HUDEP-2 (cell line): ENCODE data around the gene PRR20G.
"Not testable (repeated sequence)": the region's sequence is repeated elsewhere in the genome, so short reads cannot be mapped to it uniquely, and the experiment has no call there.

Experiments used
- DNase-seq, 76 experiments: peaks; one replicate each; lab custom pipeline; 2025; ENCODE audit not compliant: unreplicated experiment in 76 of 76; lab: John Stamatoyannopoulos, UW

Gene PRR20G

DNA sequence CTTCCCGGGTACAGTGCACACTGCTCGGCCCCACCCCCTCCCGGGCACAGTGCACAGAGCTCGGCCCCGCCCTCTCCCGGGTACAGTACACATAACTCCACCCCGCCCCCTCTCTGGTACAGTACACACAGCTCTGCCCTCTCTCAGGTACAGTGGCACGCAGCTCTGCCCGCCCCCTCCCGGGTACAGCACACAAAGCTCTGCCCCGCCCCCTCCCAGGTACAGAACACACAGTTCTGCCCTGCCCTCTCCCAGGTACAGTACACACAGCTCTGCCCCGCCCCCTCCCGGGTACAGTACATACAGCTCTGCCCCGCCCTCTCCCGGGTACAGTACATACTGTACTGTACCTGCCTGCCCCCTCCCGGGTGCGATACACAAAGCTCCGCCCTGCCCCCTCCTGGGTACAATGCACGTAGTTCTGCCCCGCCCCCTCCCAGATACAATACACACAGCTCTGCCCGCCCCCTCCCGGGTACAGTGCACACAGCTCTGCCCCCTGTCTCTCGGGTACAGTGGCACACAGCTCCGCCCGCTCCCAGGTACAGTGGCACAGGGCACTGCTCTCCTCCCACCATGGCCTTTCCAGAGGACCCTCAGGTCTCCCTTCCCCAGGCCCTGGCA is 16.4 kb upstream of the PRR20G start:
- DNase-seq: peak in 37 of 76 experiments; percentile 1 to 82 (median 29)

DNA sequence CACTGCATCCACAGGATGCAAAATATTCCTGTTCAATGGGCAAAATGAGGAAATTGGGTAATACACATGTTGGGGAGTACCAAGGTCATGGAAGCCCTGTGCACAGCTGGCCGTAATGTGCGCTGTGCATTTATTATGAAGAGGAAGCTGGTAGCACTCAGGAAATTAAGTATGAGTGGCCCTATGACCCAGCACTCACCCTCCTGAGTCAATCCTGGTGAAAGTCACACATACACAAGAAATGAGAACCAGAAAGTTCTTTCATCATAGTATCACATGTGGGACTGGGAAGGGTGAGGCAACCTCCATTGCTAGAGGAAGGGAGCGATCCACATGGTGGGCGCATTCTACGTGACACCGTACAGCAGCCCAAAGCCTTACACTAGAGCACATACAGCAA is 11.4 kb upstream of the PRR20G start:
- DNase-seq: no peak

DNA sequence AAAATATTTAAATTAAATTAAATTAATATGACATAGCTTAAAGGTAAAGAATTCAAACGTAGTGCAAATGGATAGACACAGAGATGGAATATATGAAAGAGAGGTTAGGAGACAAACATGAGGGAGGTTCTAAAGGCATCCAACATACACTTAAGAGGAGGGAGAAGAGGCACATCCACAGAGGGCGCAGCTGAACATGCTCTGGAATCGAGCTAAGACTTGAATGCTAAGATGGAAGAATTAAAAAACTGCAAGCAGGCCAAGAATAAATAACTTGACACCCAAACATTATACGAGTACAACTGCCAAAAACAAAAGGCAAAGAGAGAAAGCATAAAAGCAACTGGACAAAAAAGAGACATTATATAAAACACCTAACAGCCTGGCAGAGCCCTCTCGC is 9.1 kb upstream of the PRR20G start:
- DNase-seq: no peak

DNA sequence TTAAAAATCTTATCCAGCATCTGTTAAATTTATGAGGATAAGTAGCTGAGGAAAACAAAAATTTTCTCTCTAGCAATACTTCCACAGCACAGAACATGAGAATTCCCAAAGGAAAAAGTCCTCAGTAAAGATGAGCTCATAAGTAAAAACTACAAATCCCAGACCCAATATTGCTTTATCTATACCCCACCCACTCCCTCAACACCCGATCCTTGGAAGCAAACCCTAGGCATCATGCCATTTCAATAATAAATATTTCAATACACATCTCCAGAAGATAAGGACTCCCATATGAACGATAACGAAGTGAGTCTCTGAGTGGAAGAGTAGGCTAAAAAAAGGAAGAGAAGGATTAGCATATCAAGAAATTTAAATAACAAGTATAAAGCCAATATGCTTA is 8.3 kb upstream of the PRR20G start:
- DNase-seq: no peak

DNA sequence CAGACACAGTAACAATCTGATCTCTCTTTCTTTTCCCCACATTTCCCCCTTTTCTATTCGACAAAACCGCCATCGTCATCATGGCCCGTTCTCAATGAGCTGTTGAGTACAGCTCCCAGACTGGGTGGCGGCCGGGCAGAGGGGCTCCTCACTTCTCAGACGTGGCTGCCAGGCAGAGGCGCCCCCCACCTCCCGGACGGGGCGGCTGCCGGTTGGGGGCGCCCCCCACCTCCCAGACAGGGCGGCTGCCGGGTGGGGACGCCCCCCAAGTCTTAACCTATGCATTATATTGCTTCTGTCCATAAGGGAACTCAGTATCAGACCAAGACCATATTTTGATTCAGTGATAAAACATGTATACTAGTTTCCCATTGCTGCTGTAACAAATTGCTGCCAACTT is 5.8 kb upstream of the PRR20G start:
- DNase-seq: not testable (repeated sequence)

DNA sequence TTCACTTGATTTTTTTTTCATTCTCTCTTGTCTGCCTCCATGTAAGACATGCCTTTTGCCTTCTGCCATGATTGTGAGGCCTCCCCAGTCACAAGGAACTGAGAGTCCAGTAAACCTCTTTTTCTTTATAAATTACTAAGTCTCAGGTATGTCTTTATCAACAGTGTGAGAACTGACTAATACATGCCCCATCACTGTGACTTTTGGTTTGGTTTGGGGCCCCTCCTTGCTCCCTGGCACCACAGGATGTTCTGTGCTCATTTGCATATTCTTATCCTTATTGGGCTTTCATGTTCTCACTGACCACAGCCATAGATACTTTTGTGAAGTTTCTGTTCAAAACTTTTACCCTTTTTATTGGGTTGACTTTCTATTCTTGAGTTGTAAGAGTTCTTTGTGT is 3.8 kb upstream of the PRR20G start:
- no peak for DNase-seq

DNA sequence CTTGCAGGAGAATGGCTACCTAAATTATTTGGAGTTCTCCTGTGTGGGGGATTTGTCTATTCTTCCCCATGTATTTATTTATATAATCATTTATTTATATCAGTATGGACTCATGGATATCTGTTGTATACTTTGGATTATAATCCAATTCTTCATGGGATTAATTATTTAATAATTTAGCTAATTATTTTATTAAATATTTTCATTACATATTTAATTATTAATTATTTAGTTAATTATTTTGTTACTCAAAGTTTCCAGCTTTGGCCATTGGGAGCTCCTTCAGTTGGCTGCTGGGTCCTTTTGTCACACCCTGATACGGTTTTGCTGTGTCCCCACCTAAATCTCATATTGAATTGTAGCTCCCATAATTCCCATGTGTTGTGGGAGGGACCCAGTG is 3.3 kb upstream of the PRR20G start:
- no peak for DNase-seq

DNA sequence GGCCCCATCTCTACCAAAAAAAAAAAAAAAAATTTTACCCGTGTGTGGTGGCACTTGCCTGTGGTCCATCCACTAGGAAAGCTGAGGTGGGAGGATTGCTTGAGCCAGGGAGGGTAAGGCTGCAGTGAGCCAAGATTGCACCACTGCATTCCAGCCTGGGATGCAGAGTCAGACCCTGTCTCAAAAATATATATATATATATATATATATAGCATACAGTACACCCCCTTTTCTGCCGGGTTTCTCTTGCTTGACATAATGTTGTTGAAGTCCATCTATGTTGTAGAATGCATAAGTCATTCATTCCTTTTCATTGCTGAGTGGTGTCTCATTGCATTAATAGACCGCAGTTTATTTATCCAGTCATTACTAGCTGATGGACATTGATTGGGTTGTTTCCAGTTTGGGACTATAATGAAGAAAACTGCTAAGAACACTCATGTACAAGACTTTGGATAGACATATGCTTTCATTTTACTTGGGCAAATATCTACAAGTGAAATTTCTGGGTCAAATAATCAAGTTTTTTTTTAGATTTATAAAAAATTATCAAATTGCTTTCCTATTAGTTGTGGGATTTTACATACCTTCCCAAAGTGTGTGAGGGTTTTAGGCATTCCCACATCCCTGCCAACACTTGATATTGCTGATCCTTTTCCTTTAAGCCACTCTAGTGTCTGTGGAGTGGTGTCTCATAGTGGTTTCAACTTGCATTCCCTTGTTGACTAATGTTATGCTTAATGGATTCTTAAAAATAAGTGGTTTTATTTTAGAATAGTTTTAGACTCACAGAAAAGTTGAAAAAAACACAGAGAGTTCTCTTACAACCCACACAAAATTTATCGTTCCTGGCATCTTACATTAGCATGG is 2.1 kb upstream of the PRR20G start:
- DNase-seq: no peak

DNA sequence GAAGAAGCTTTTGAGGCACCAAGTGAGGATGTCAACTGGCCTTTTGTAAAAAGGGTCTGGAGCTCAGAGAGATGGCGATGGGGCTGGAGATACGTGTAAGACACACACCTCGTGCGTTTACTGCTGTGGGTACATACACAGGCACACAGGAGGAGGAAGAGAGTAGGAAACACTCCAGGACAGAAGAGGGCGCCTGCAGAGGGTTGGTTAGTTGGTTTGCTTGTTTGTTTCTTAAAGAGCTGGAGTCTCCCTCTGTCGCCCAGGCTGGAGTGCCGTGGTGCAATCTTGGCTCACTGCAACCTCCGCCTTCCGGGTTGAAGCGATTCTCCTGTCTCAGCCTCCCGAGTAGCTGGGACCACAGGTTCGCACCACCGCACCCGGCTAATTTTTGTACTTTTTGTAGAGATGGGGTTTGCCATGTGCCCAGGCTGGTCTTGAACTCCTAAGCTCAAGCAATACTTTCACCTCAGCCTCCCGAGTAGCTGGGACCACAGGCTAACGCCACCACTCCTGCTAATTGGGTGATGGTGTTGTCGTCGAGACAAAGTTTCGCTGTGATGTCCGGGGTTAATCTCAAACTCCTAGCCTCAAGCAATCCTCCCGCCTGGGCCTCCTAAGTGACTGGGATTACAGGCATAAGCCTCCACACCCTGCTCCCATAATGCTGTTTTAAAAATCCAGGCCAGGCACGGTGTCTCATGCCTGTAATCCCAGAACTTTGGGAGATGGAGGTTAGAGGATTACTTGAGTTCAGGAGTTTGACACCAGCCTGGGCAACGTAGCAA is 1.3 kb upstream of the PRR20G start:
- peak in 1 of 76 experiments; percentile 14 for DNase-seq

DNA sequence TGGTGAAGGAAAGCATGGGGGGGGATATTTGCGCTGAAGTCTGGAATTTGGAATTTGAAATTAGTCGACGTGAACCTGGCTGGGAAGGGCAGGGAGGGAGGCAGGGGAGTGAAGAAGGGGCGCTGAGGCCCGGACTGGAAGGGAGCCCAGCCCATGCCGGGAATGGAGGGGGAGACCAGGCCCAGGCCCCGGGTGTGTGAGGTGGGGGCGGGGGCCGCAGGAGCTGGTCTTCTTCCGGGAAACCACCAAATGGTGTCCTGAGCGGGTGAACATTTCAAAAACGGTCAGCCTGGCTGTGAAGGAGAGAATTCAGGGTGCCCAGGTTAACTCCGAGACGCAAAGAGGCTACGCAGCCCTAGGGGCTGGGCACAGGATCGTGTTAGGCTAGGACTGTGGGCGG is 497 bp upstream of the PRR20G start:
- DNase-seq: no peak

DNA sequence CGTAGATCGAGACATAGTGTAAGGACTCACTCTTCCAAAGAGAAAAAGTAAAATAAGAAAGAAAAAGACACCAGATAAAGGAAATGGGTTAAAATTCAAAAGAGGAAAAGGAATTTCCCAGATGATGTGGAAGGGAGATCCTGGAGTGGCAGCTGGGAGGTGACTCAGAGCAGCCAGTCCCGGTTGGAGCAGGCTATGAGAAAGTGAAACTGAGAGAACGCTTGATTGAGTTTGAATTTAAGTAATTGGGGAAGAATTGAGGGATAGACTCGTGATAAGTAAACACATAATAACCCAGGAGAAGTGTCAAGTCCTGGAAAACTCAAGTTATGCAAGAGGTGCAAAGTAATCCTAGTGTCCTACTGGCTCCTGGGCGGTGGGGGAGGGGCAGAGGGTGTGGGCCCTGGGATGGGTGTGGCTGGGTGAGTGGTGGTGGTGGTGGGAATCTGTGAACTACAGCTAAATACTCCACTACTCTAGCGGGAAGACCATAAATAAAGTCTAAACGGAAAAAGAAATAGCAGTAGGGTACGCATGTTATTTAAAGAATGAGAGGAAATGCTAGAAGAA is 1.2 kb downstream of the PRR20G start:
- DNase-seq: no peak

DNA sequence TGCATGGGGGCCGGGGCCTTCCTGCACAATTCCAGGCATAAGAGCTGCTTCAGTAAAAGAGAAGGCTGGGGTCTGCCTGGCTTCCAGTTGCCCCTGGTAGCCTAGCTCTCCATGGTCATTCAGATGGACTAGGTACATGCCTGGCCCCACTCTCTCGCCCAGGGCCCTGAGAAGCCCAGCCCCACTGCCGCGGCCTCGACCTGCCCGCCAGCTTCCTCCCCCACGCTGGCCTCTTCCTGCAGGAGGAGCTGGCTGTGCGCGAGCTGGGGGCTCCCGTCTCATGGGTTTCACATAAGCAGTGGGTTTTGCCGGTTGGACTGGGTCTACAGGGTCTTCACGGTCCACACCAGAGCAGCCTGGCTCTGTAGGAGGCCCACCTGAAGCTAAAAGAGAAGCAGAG is 3.6 kb downstream of the PRR20G start:
- DNase-seq: no peak

DNA sequence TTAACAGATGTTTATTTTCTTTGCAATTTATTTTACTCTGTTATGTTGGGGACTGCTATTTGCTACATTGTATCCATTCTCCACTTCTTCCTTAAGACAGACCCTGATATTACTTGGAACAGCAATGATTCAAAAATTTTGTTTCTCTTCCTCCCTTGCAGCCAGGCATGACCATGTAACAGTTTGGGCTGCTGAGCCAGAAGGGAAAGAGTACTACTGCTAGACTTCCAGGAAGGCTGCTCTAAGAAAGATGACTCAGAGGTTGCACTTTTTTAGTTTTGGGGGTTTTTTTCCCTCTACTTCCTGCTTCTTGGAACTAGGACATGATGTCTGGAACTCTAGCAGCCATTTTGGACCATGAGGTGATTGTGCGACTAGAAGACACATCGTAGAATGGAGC is 10.3 kb downstream of the PRR20G start:
- DNase-seq: no peak

DNA sequence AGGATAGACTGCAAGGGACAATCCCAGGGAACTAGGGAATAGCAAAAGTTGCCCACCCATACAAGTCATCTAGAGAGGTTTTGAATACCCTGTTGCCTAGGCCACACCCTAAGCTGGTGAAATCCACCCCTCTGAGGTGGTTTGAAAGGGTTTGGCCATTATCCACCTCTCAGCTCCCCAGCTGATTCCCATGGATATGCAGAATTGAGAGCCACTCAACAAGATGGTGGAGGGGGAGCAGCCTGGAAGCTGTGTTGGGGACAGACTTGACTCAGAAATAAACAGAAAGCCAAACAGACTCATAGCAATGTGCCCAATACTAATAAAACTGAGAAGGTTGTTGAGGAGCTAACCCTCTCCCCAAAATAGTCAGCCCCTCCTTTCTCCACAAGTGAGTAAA is 10.9 kb downstream of the PRR20G start:
- DNase-seq: no peak

DNA sequence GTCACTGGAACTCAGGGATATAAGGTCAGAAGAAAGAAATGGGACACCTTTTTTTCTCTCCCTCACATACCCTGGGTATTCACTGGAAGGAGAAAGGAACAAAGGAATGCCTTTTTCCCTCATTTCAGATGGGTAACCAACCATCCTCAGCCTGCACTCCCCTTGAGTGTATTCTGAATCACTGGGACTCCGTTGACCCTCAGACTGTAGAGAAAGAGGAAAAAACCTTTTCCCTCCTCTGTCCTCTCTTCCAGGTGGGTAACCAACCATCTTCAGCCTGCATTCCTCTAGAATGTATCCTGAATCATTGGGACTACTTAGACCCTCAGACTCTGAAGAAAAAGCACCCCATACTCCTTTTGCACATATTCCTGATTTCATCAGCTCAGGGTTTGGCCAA is 11.4 kb downstream of the PRR20G start:
- DNase-seq: no peak

DNA sequence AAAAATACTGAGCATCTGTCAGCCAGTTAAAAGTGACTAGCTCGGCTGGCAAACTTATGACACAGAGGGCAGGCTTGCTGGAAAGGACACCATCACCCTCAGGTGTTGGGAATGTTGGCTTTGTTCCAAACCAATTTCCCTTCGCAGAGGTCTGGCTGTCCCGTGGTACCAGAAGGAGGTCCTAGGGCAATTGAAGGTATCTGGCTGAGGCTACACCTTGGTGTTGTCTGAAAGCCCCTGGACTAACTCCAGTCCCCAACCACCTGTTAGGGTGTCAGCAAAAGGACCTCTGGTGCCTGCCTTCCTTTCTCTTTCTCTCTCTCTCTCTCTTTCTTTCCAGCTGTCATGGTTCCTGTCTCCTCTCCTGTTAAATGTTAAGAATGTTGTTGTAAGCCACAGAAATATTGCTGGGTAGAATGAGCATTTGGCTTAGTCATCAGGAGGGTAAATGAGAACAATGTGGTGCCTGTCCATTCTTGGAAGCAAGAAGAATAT is 12.5 kb downstream of the PRR20G start:
- DNase-seq: no peak

DNA sequence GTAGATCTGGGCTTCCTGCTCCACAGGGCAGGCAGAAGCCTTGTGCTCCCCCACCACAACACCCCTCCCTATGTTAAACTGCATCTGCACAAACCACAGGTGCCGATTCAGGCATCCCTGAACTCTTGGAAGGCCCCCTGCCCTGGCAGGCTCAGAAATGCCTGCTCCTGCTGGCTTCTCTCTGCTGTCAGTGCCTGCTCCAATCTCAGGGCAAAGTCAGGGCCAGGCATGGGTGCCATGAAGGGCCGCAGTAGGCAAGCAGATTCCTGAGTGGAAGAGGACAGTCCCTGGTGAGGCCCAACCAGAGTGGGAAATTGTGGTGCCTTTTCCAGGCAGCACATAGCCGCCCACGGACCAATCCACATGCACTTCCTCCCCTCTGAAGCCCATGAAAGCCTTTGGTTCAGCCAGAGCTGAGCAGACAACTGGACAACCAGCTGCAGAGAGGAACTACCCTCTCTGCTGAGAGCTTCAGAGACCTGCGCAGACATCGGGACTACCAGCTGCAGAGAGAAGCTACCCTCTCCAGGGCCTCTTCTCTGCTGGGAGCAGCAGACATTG is 13.6 kb downstream of the PRR20G start:
- DNase-seq: no peak

DNA sequence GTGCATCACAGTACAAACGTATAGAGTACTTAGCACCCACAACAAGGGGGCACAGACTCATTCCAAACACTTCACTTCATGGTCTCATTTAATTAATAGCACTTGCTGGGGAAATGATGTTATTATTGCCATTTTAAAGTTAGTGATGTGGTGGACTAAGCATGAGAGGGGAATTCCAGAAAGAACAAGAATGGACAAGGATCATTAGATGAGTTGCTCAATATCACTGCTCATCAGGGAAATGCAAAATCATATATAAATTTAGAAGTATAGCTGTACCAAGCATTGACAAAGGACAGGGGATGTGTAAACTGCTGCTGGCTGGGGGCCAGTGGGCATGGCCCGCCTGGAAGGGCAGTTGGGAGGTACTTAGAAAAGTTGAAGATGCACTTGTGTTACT is 14.6 kb downstream of the PRR20G start:
- no peak for DNase-seq

DNA sequence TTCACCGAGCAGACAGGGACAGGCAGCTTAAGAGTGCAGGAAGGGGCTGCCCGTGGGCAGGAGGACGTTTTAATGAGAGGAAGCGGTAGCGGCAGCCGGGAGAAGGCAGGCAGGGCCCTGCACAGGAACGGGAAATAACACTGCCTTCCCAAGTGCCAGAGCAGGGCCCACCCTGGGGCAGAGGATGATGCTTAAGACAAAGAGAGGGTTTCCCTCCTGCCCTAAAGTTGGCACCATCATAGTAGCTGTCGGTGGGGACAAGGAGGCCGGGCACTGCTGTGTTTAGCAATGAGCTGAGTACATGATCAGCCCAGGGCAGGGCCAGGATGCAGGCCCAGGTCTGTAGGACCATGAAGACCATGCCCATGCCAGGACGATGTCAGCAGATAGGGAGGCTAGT is 21.7 kb downstream of the PRR20G start:
- no peak for DNase-seq

DNA sequence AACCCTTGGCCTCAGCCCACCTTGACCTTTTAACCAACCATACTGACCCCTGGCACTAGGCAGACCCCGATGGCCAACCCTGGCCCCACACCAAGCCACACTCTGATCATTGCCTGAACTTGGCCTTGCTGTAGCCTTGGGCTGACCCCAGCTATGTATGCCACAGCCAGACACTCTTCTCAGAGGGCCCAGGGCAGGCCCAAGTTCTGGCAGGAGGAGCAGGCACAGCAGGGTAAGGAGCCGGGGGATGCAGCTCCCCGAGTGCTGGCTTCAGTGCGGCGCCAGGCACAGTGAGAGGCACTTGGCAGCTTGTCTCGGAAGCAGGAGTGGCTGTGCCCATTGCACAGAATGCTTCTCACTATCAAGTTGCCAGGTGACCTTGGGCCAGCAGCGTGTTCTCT is 22.3 kb downstream of the PRR20G start:
- no peak for DNase-seq
